A549 (cell line): Measurements from ENCODE around the gene DLL4. TPM values are rescaled to one million over a fixed set of nuclear protein-coding genes. Genes with fewer than 3 reads are reported as not detected.

Source experiments
- ATAC-seq, 2 experiments: fragments of 200-7000 bp in 1 of 2; fragments of >200 bp in 1 of 2; cut with Nextera tagmentation in 1 of 2; cut with Tn5 transposase in 1 of 2; 3 replicates each; pipeline versions ENCODE4 v1.8.0 to v1.9.1; 2018 to 2020; ENCODE audit warnings: mild to moderate bottlenecking in 1 of 2, moderate library complexity in 1 of 2
- CTCF ChIA-PET: fragments of 300-600 bp; sonication (Branson Sonifier 250); formaldehyde crosslinking; extraction: SDS; loops from one replicate; lab custom pipeline; 2021; ENCODE audit warnings: antibody characterized with exemption, inconsistent platforms; lab: Yijun Ruan, JAX
- POLR2A ChIA-PET: fragments of 350-600 bp; formaldehyde crosslinking; extraction: SDS; loops from one replicate; lab custom pipeline; 2021; ENCODE audit warnings: antibody characterized with exemption, inconsistent platforms; lab: Yijun Ruan, JAX
- DNase-seq, 2 experiments: peaks; one replicate each; pipeline versions ENCODE4 v3.0.0 to v3.0.0-alpha.2; 2011 to 2016; ENCODE audit warnings: low read depth in 1 of 2, low spot score in 1 of 2
- FAIRE-seq: peaks from 2 replicates; lab custom pipeline; 2011; peaks lifted over from hg19 to GRCh38; lab: Jason Lieb, UNC
- H3K27ac ChIP-seq, 2 experiments: fragments of >200 bp; sonication (Bioruptor Twin); formaldehyde crosslinking; 3 replicates each; pipeline ENCODE4 v1.5.1; 2016 to 2017
- H3K4me1 ChIP-seq: fragments of >200 bp; sonication (Bioruptor Twin); formaldehyde crosslinking; 3 replicates; pipeline ENCODE4 v1.6.1; 2016
- H3K4me2 ChIP-seq: fragments of >200 bp; sonication (Bioruptor Twin); formaldehyde crosslinking; 3 replicates; pipeline ENCODE4 v1.6.1; 2016
- H3K4me3 ChIP-seq: fragments of >200 bp; sonication (Bioruptor Twin); formaldehyde crosslinking; 3 replicates; pipeline ENCODE4 v1.5.1; 2016
- H3K9me3 ChIP-seq: fragments of >200 bp; sonication (Bioruptor Twin); formaldehyde crosslinking; 3 replicates; pipeline ENCODE4 v1.6.1; 2016
- CBX8 ChIP-seq: fragments of 200-600 bp; sonication (generic); IDR thresholded peaks from 2 replicates; pipeline ENCODE4 v1.6.1; 2016
- CEBPB ChIP-seq, 2 experiments: fragments of >200 bp in 1 of 2; sonication (Bioruptor Twin) in 1 of 2; formaldehyde crosslinking in 1 of 2; IDR thresholded peaks; 2 replicates each; pipeline ENCODE4 v1.6.1; 2012 to 2016
- CTCF ChIP-seq: fragments of >200 bp; sonication (Bioruptor Twin); formaldehyde crosslinking; IDR thresholded peaks from 3 replicates; pipeline ENCODE4 v1.5.1; 2016
- E2F6 ChIP-seq: IDR thresholded peaks from 2 replicates; pipeline ENCODE4 v1.6.1; 2012; ENCODE audit warnings: low read depth, borderline replicate concordance
- EHMT2 ChIP-seq: fragments of 200-600 bp; sonication (generic); IDR thresholded peaks from 2 replicates; pipeline ENCODE4 v1.6.1; 2016; ENCODE audit warnings: antibody characterized with exemption, low read depth, mild to moderate bottlenecking, moderate library complexity
- FOSB ChIP-seq: fragments of 250-450 bp; sonication (Bioruptor Pico); IDR thresholded peaks from 2 replicates; pipeline ENCODE4 v1.5.0; 2020; ENCODE audit warnings: mild to moderate bottlenecking, moderate library complexity
- HEYL ChIP-seq: fragments of 250-450 bp; sonication (Bioruptor Pico); IDR thresholded peaks from 2 replicates; pipeline ENCODE4 v1.8.0; 2021; ENCODE audit warnings: mild to moderate bottlenecking, moderate library complexity
- HOXB5 ChIP-seq: fragments of 250-450 bp; sonication (Bioruptor Pico); IDR thresholded peaks from 2 replicates; pipeline ENCODE4 v1.5.0; 2020; ENCODE audit warnings: mild to moderate bottlenecking, moderate library complexity
- MAFK ChIP-seq: fragments of 450-650 bp; IDR thresholded peaks from 2 replicates; pipeline ENCODE4 v1.6.1; 2014; ENCODE audit not compliant: partially characterized antibody
- NFE2L2 ChIP-seq: fragments of 150-350 bp; conservative IDR thresholded peaks from 2 replicates; pipeline ENCODE4 v1.6.1; 2014; ENCODE audit warnings: low read length
- NPAS2 ChIP-seq: fragments of 250-450 bp; sonication (Bioruptor Pico); IDR thresholded peaks from 2 replicates; pipeline ENCODE4 v1.8.0; 2022; ENCODE audit warnings: mild to moderate bottlenecking, moderate library complexity, borderline replicate concordance
- PHF8 ChIP-seq: fragments of 200-600 bp; sonication (generic); IDR thresholded peaks from 2 replicates; pipeline ENCODE4 v1.6.1; 2016; ENCODE audit warnings: low read depth, mild to moderate bottlenecking, antibody characterized with exemption, moderate library complexity, borderline replicate concordance
- POLR2A ChIP-seq: IDR thresholded peaks from 2 replicates; pipeline ENCODE4 v1.6.1; 2012; ENCODE audit warnings: mild to moderate bottlenecking, low read length
- RAD21 ChIP-seq, 2 experiments: fragments of >200 bp in 1 of 2; sonication (Bioruptor Twin) in 1 of 2; formaldehyde crosslinking in 1 of 2; IDR thresholded peaks in 1 of 2; conservative IDR thresholded peaks in 1 of 2; 2 replicates in 1 of 2; 3 replicates in 1 of 2; pipeline ENCODE4 v1.6.1; 2012 to 2018; ENCODE audit warnings: inconsistent platforms in 1 of 2
- RARB ChIP-seq: fragments of 250-450 bp; sonication (Bioruptor Pico); IDR thresholded peaks from 2 replicates; pipeline ENCODE4 v1.8.0; 2021; ENCODE audit warnings: mild to moderate bottlenecking, moderate library complexity
- RFX5 ChIP-seq: fragments of 450-650 bp; IDR thresholded peaks from 2 replicates; pipeline ENCODE4 v1.7.1; 2014; ENCODE audit warnings: antibody characterized with exemption, mild to moderate bottlenecking, moderate library complexity
- RNF2 ChIP-seq: fragments of 200-600 bp; sonication (generic); IDR thresholded peaks from 2 replicates; pipeline ENCODE4 v1.6.1; 2016; ENCODE audit warnings: low read depth, mild to moderate bottlenecking, antibody characterized with exemption, moderate library complexity, borderline replicate concordance
- SMC3 ChIP-seq: fragments of >200 bp; sonication (Bioruptor Twin); formaldehyde crosslinking; IDR thresholded peaks from 3 replicates; pipeline ENCODE4 v1.6.1; 2018; ENCODE audit warnings: inconsistent platforms
- ZC3H11A ChIP-seq: fragments of 450-650 bp; IDR thresholded peaks from 2 replicates; pipeline ENCODE4 v1.6.1; 2014; ENCODE audit warnings: antibody characterized with exemption, mild to moderate bottlenecking
- ZFP36 ChIP-seq: fragments of 450-650 bp; IDR thresholded peaks from 2 replicates; pipeline ENCODE4 v1.6.1; 2014; ENCODE audit warnings: borderline replicate concordance; ENCODE audit not compliant: partially characterized antibody
- ZSCAN20 ChIP-seq: fragments of 250-450 bp; sonication (Bioruptor Pico); IDR thresholded peaks from 2 replicates; pipeline ENCODE4 v1.8.0; 2022; ENCODE audit warnings: mild to moderate bottlenecking, moderate library complexity
- WGBS: methylation state at CpG from one replicate; pipeline ENCODE4 v1.1.6; 2017; ENCODE audit errors: missing lambda C conversion rate; 5-methylcytosine and 5-hydroxymethylcytosine counted together
- polyA plus RNA-seq, 4 experiments: library from polyadenylated mRNA; depleted of rRNA in 3 of 4; stranded (reverse); fragments of >200 nt; fragmentation: RNase III in 1 of 4; extraction: RNeasy Plus Mini Kit Qiagen cat#74134 plus additional on column Dnase treatment in 1 of 4; gene quantifications; 2 replicates in 3 of 4; 3 replicates in 1 of 4; pipeline ENCODE4 v1.2.3, GENCODE V29; 2011 to 2017
- TF ChIP-seq, protein P1 (sequence below): fragments of 450-650 bp; IDR thresholded peaks from 2 replicates; pipeline ENCODE4 v1.6.1; 2014; ENCODE audit warnings: antibody characterized with exemption
- TF ChIP-seq, protein P2 (sequence below): fragments of 250-450 bp; sonication (Bioruptor Pico); IDR thresholded peaks from 2 replicates; pipeline ENCODE4 v1.5.0; 2020; ENCODE audit warnings: low read depth, mild to moderate bottlenecking, moderate library complexity

Gene DLL4
- polyA plus RNA-seq, 2 of the 4 experiments (the other 2 are of a cell fraction), result 0.09 to 0.28 TPM

DNA sequence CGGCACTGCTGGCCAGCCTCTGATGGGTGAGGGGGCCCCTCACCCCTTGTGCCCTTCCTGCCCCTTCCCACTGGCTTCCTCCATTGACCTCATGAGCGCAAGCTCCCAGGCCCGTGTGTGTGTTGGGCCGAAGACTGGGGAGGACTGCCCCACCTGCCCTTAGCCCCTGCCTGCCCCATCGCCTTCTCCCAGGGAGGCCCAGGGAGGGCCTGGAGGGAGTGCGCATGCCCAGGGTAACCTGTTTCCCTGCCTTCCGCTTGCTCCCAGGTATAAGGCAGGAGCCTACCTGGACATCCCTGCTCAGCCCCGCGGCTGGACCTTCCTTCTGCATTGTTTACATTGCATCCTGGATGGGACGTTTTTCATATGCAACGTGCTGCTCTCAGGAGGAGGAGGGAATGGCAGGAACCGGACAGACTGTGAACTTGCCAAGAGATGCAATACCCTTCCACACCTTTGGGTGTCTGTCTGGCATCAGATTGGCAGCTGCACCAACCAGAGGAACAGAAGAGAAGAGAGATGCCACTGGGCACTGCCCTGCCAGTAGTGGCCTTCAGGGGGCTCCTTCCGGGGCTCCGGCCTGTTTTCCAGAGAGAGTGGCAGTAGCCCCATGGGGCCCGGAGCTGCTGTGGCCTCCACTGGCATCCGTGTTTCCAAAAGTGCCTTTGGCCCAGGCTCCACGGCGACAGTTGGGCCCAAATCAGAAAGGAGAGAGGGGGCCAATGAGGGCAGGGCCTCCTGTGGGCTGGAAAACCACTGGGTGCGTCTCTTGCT is 8.8 kb downstream of the DLL4 start:
- TF ChIP-seq SMC3 (peak; percentile 58), RAD21 (conservative IDR thresholded peaks at IDR 0.05 in 1 of 2, IDR thresholded peaks at IDR 0.05 in 1 of 2) (peak; percentile 67 to 78), CEBPB (IDR thresholded peaks at IDR 0.05) (no peak), CTCF (peak; percentile 58), FOSB (CRISPR knock-in tag) (no peak)
- no peak for FAIRE-seq
- H3K4me3 ChIP-seq, result no peak overlapping the region
- H3K4me1 ChIP-seq, result peaks cover 22% of the 10 kb centered on the region
- peak overlapping the region; percentile 32 for H3K4me2 ChIP-seq
- peak; percentile 67 to 86 for ATAC-seq
- peak; percentile 85 to 92 for DNase-seq
- ChIA-PET CTCF (interaction anchor here (0.6 to 5.9 kb wide), 12 partner anchors 7 to 266 kb away, joined by 3 to 70 read pairs (median 4); partner anchors contain the start of gene DLL4), POLR2A (no interaction called here)
- H3K27ac ChIP-seq, result peak overlapping the region; percentile 32 to 59; a peak in 4 of 6 replicates
- no peaks in the 10 kb centered on the region for H3K9me3 ChIP-seq
- WGBS, result 62% methylated on average over 12 of the region's 19 CpGs

- H3K9me3 ChIP-seq, result no peaks in the 10 kb centered on the region
- TF ChIP-seq, protein P1, sequence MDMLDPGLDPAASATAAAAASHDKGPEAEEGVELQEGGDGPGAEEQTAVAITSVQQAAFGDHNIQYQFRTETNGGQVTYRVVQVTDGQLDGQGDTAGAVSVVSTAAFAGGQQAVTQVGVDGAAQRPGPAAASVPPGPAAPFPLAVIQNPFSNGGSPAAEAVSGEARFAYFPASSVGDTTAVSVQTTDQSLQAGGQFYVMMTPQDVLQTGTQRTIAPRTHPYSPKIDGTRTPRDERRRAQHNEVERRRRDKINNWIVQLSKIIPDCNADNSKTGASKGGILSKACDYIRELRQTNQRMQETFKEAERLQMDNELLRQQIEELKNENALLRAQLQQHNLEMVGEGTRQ, result no peak
- TF ChIP-seq HEYL (CRISPR knock-in tag) (no peak), CTCF (no peak), ZFP36 (no peak), ZSCAN20 (CRISPR knock-in tag) (no peak), EHMT2 (no peak), RFX5 (no peak), CBX8 (no peak), RNF2 (no peak), ZC3H11A (no peak), NFE2L2 (no peak), E2F6 (no peak), PHF8 (no peak), POLR2A (no peak), RARB (no peak), MAFK (no peak), HOXB5 (no peak), NPAS2 (no peak)
- TF ChIP-seq, protein P2, sequence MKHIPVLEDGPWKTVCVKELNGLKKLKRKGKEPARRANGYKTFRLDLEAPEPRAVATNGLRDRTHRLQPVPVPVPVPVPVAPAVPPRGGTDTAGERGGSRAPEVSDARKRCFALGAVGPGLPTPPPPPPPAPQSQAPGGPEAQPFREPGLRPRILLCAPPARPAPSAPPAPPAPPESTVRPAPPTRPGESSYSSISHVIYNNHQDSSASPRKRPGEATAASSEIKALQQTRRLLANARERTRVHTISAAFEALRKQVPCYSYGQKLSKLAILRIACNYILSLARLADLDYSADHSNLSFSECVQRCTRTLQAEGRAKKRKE (CRISPR knock-in tag), result no peak
- peak overlapping the region; percentile 32 to 59; a peak in 4 of 6 replicates for H3K27ac ChIP-seq
- ATAC-seq (no peak; a peak in 1 of 6 replicates), DNase-seq (no peak), FAIRE-seq (no peak)
- ChIA-PET CTCF (interaction anchor here (0.6 to 5.9 kb wide), 10 partner anchors 8 to 265 kb away, joined by 3 to 70 read pairs (median 4); partner anchors contain the start of gene DLL4), POLR2A (no interaction called here)
- peak overlapping the region; percentile 32 for H3K4me2 ChIP-seq
- WGBS, result 95% methylated on average over 6 of the region's 6 CpGs
- peaks cover 20% of the 10 kb centered on the region for H3K4me1 ChIP-seq
- H3K4me3 ChIP-seq, result no peak overlapping the region
Measured at GRCh38 chr15:40938536-40938870, 9.4 kb downstream of the DLL4 start.
